Adipose tissue (tissue), 3 donors: ENCODE data around the gene CAP2. TPM values are rescaled to one million over a fixed set of nuclear protein-coding genes. Genes with fewer than 3 reads are reported as not detected.

Experiments used
- H3K27ac ChIP-seq: one replicate; pipeline ENCODE4 v1.5.1; 2013; ENCODE audit warnings: low read depth, low read length
- WGBS, 3 donors: extraction: QIAGEN DNeasy Blood & Tissue Kit; methylation state at CpG; one replicate each; pipeline ENCODE4 v1.1.7; 2013; 5-methylcytosine and 5-hydroxymethylcytosine counted together
- polyA plus RNA-seq, 3 donors: library from polyadenylated mRNA; stranded (reverse); fragments of 200-250 nt; gene quantifications; one replicate each; pipeline ENCODE4 v1.2.3, GENCODE V29; 2013
- donor health status: healthy with polysubstance abuse.
- donor health status: Bipolar disorder and iron deficiency.
- donor health status: healthy.

The CAP2 gene
- polyA plus RNA-seq, 3 donors = 2.2 to 4.7 (median 2.5) TPM

- 76 to 91% (median 82%) methylated on average over 4 of the region's 4 CpGs for WGBS, 3 donors
- H3K27ac ChIP-seq = no peak overlapping the region
Measured at GRCh38 chr6:17458966-17459365, 65.6 kb downstream of the CAP2 start.

GRCh38 chr6:17460862-17461261 is 67.5 kb downstream of the CAP2 start:
- H3K27ac ChIP-seq = no peak overlapping the region
- WGBS, 3 donors = 89 to 97% (median 97%) methylated on average over 5 of the region's 5 CpGs

DNA sequence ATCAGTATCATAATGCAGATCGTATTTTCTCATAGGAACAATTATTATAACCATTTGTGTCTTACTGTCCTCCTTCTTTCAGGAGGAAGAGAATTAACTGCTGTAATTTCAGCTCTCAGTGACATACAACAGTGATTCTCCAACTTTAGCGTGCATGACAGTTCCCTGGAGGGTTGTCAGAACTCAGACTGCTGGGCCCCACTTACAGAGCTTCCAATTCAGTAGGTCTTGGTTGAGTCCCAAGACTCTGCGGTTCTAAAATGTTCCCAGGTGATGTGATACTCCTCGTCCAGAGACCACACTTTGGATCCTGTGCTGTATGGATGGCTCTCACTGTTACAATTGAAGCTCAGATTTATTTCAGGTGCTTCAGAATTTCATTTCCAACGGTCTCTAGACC is 72.8 kb downstream of the CAP2 start:
- H3K27ac ChIP-seq = no peak overlapping the region
- 72 to 87% (median 83%) methylated on average over 5 of the region's 5 CpGs for WGBS, 3 donors

DNA sequence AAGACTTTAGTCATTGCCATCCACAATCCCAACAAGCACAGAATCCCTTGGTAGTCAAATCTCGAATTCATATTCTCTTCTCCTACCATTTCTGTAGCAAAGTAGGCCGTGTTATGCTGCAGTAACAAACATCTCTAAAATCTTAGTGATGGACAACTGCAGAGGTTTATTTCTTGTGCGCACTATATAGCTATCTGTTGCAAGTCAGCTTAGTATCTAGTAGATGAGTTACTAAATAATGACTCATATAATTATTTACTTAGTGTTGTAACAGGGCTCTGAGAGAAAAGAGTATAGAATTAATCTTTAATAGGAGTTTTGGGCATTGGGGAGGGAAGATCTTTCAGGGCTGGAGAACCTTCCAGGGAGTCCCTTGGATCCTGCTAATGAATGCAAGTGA is 73.3 kb downstream of the CAP2 start:
- H3K27ac ChIP-seq = no peak overlapping the region
- 91 to 94% (median 93%) methylated on average over 3 of the region's 3 CpGs for WGBS, 3 donors

GRCh38 chr6:17469006-17469832 is 75.8 kb downstream of the CAP2 start:
- H3K27ac ChIP-seq = no peak overlapping the region
- 59 to 80% (median 59%) methylated on average over 10 of the region's 10 CpGs for WGBS, 3 donors

DNA sequence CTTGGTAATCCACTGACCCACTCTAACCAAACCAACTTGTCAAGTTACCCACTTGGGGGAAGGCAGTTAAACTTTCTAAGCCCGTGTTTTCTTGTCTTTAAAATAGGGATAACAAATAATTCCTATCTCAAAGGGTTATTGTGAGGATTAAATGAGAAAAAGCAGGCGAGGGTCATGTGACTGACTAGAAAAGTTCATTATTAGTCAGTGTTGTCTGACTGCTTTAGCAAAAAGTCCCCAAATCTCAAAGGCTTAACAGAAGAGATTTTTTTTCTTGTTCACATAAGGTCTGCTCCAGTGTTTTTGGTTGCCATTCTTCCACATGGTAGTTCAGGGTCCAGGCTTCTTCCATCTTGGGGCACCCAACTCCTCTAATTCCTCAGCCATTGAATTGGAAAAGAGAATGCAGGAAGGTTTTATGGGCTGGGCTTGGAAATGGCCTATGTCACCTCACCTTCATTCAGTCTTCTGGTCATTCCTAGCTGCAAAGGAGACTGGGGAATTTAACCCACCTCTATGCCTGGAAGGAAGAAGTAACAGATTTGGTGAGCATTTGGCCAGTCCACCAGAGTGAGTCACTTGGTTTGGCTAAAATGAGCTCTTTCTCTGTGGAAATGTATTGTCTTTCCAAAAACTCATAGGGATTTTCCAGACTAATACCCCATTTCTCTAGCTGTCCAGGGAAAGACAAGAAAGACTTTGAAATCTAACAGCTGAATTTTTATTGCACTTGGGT is 77.0 kb downstream of the CAP2 start:
- H3K27ac ChIP-seq = no peak overlapping the region
- WGBS, 3 donors = 53 to 69% (median 68%) methylated on average over 2 of the region's 2 CpGs

GRCh38 chr6:17470938-17471327 is 77.5 kb downstream of the CAP2 start:
- no peak overlapping the region for H3K27ac ChIP-seq
- WGBS, 3 donors = 53 to 64% (median 54%) methylated on average over 3 of the region's 3 CpGs

- H3K27ac ChIP-seq = no peak overlapping the region
- WGBS, 3 donors = 77 to 89% (median 89%) methylated on average over 2 of the region's 2 CpGs
Measured at GRCh38 chr6:17472653-17473183, 79.3 kb downstream of the CAP2 start.

GRCh38 chr6:17473554-17473953 is 80.2 kb downstream of the CAP2 start:
- 63 to 69% (median 63%) methylated on average over 2 of the region's 2 CpGs for WGBS, 3 donors
- no peak overlapping the region for H3K27ac ChIP-seq

DNA sequence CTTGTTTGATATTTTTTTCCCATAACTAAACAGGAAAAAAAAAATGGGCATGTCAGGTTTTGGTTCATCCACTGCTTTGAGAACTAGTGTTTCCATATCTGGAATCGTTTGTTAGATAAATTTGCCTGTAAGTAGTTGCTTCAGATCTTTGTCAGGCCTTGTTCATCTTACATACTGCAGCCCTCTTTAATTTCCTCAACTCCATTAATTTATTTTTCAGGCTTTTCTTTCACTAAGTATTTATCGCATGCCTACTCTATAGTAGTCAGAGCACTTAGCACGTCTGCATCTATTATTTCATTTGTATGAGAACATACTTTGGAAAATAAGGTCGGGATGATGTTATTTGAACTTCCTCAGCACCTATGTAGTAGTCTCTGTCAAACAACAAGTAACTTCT is 80.9 kb downstream of the CAP2 start:
- no peak overlapping the region for H3K27ac ChIP-seq
- WGBS, 3 donors = 80 to 87% (median 84%) methylated on average over 4 of the region's 4 CpGs

DNA sequence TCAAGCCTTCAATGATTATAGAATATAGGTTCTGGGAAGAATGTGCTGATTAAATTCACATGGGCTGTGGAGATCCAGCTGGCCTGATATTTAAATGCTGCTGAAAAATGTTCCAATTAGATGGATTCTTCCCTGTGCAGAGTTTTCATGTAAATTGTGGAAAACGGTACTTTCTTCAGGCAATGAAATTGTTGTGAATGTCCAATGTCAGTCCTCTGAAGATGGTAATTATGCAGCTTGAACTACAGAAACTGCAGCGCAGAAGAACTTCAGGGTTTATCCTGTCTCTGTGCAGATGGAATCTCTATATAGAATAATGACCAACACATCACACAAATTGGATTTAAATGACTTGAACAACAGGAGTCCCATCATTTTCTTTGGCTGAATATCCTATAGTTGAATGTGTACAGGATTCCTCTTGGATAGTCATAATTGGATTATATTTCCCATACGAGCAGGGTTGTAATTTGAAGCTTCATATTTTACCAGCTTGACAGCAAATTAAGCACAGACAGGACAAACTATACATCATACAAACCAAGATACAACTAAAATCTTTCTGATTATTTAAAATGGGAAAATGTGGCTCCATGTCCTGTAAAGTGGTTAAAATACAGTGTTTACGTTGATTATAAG is 82.3 kb downstream of the CAP2 start:
- 90 to 92% (median 92%) methylated on average over 4 of the region's 4 CpGs for WGBS, 3 donors
- H3K27ac ChIP-seq = no peak overlapping the region

- H3K27ac ChIP-seq = no peak overlapping the region
- WGBS, 3 donors = 88 to 91% (median 89%) methylated on average over 3 to 4 of the region's 4 CpGs
Measured at GRCh38 chr6:17476511-17476910, 83.1 kb downstream of the CAP2 start.

DNA sequence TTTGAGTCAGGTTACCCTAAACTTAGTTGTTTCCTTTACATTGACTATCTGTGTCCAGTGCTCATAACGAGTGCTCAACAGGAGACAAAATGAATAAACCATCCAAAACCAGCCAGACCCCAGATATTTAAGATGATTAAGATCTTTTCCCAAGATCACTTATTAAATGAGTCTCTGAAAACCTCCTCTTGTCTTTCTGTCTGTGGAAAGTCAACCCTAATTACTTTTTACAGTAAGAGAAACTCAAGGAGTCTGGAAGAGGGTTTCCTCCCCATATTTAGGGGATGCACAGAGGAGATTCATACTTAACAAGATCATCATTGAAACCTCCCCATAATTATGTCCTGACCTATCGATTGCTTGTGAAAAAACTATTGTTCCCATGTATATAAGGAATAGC is 84.0 kb downstream of the CAP2 start:
- 89 to 93% (median 90%) methylated on average over 2 of the region's 2 CpGs for WGBS, 3 donors
- no peak overlapping the region for H3K27ac ChIP-seq

DNA sequence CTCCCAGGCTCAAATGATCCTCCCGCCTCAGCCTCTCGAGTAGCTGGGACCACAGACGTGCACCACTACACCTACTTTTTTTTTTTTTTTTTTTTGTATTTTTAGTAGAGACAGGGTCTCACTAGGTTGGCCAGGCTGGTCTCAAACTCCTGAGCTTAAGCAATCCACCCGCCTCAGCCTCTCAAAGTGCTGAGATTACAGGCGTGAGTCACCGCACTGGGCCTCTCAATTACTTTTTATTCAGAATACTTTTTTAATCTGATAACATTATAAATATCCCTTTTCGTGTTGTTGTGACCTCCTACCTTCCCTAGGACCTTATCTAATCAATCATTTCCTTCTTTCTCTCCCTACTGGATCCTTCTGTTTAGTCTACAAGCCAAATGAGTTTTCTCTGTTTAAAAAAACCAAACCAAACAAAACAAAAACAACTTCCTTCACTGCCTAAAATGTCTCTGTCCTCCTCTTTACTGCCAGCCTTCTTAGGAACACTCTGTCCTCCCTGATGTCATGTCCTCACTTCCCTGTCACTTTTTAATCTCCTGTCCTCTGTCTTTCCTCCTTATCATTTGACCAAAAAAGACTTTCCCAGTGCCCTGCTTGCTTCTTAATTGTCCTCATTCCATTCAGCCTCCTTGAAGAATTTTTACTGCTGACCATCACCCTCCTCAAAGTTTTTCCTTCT is 85.0 kb downstream of the CAP2 start:
- WGBS, 3 donors = 83 to 88% (median 87%) methylated on average over 7 of the region's 7 CpGs
- H3K27ac ChIP-seq = no peak overlapping the region

DNA sequence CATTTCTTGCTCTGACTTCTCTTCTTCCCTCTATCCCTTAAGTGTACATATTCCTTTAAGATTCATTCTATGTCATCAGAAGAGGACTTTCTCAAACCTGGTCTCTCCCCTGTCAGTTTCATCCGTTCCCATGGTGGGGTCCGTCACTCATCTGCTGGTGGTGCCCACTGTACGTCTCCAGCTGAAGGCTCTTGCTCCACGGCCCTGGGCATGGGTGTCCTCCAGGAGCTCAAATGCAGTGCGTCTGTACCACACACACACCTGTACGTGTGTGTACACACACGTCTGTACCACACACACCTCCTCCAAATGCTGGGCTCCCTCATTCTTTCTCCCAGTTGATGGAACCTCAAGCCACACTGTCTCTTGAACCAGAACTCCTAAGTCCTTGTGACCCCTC is 85.6 kb downstream of the CAP2 start:
- 91 to 94% (median 92%) methylated on average over 7 of the region's 7 CpGs for WGBS, 3 donors
- H3K27ac ChIP-seq = no peak overlapping the region

DNA sequence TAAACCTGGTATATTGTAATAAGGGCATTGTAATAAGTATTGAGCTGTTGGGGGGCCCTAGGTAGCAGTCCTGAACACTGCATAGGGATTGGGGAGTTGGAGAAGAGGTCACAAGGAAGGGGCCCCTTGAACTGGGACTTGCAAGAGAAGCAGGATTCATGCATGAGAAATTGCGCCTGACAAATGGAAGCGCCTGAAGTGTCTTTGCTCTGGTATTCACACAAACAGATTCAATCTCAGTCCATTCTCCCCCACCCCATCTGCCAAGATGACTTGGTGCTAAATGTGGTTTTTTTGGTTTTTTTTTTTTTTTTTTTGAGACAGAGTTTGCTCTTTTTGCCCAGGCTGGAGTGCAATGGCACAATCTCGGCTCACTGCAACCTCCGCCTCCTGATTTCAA is 87.1 kb downstream of the CAP2 start:
- no peak overlapping the region for H3K27ac ChIP-seq
- WGBS, 3 donors = 94 to 100% (median 97%) methylated on average over 4 of the region's 4 CpGs

DNA sequence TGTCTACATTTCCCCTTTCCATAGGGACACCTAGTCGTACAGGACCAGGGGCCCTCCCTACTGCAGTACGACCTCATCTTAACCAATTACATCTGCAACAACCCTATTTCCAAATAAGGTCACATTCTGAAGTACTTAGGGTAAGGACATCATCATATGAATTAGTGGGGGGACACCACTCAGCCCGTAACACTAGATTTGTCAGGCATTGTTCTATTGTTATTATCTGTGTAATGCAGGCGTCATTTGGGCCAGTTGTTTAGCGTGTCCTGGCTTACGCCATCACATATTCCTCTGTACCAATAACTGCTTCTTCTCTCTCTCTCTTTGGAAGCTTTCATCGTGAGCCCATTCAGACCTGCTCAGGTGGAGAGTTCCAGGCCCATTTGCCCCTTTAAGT is 89.3 kb downstream of the CAP2 start:
- WGBS, 3 donors = 91 to 97% (median 92%) methylated on average over 7 of the region's 7 CpGs
- no peak overlapping the region for H3K27ac ChIP-seq

DNA sequence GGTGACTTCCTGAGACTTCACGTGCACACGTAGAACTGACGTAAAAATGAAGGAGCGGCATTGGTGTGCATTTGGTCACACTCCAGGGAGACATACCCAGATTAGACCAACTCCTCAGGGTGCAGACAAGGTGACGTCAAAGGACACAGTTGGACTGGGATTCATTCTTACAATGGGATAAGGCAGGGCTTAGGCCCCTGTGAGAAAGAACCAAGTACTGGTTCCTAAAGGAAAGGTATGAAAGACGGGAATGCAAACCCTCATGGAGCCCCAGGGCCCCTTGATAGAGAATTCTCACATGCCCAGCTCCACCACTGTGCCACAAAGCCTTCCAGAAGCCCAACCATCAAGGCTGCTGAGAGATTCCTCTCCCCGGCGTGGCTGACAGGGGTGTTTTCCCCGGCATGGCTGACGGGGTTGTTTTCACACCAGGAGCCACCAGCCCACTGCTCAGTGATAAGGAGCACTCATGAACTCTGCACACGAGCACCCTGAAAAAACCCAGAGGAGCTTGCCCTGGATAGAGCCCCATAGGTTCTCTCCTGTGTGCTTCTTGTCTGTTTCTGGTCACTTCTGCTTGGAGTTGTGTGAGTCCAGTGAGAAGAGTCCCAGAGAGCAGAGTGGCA is 90.1 kb downstream of the CAP2 start:
- WGBS, 3 donors = 92 to 94% (median 92%) methylated on average over 11 of the region's 11 CpGs

More for the DNA sequence above, 90.1 kb downstream of the CAP2 start:
- H3K27ac ChIP-seq = no peak overlapping the region
